ENCODE results near the gene FAAH2.

FAAH2 gene

DNA sequence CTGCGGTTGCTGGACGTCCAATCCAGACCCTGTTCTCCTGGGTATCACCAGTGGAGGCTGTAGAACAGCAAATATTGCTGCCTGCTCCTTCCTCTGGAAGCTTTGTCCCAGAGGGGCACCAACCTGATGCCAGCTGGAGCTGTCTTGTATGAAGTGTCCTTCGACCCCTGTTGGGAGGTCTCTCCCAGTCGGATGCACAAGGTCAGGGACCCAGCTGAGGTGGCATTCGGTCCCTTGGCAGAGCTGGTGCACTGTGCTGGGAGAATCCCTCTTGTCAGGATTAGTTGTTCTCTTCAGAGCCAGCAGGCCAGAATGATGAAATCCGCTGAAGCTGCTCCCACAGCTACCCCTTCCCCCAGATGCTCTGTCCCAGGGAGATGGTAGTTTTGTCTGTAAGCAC lies 195.0 kb downstream of the FAAH2 start:
- intact Hi-C loops (cut with DNase I; ENCODE audit: low total_unique reads): no loop called here
- Histone ChIP-seq H3K27me3 (no peaks in the 10 kb centered on the region), H3K36me3 (no peaks in the 10 kb centered on the region), H3K27ac (no peak overlapping the region), H3K4me3 (no peak overlapping the region), H3K9me3 (peaks cover 0 to 4% (median 3%) of the 10 kb centered on the region in 3 donors), H3K4me1 (no peaks in the 10 kb centered on the region)
- TF ChIP-seq, protein P1, sequence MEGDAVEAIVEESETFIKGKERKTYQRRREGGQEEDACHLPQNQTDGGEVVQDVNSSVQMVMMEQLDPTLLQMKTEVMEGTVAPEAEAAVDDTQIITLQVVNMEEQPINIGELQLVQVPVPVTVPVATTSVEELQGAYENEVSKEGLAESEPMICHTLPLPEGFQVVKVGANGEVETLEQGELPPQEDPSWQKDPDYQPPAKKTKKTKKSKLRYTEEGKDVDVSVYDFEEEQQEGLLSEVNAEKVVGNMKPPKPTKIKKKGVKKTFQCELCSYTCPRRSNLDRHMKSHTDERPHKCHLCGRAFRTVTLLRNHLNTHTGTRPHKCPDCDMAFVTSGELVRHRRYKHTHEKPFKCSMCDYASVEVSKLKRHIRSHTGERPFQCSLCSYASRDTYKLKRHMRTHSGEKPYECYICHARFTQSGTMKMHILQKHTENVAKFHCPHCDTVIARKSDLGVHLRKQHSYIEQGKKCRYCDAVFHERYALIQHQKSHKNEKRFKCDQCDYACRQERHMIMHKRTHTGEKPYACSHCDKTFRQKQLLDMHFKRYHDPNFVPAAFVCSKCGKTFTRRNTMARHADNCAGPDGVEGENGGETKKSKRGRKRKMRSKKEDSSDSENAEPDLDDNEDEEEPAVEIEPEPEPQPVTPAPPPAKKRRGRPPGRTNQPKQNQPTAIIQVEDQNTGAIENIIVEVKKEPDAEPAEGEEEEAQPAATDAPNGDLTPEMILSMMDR (IDR thresholded peaks at IDR 0.05): no peak
- DNase-seq: no peak

DNA sequence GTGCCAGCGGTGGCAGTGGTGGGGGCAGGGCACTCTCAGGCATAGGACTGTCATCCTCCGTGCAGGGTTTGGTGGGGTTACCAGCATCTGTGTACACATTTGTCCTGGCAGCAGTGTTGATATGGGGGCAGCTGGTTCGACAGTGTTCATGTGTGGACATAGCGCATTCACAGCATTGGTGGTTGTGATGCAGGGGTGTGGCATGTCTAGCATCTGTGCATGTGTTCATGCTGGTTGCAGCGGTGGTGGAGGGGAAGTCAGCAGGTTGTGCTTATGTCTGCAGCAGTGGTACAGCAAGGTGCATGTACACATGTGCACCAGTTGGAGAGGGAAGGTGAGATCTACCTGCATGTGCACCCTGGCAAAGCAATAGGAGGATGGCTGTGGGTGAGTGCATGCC lies 230.0 kb downstream of the FAAH2 start:
- TF ChIP-seq, protein P1 (IDR thresholded peaks at IDR 0.05): no peak
- H3K9me3 ChIP-seq: no peaks in the 10 kb centered on the region
- DNase-seq: no peak
- no peaks in the 10 kb centered on the region for H3K4me1 ChIP-seq
- H3K4me3 ChIP-seq: no peak overlapping the region
- H3K27me3 ChIP-seq: no peaks in the 10 kb centered on the region
- intact Hi-C loops (cut with DNase I; ENCODE audit: low total_unique reads): no loop called here
- H3K36me3 ChIP-seq: no peaks in the 10 kb centered on the region
- no peak overlapping the region for H3K27ac ChIP-seq

DNA sequence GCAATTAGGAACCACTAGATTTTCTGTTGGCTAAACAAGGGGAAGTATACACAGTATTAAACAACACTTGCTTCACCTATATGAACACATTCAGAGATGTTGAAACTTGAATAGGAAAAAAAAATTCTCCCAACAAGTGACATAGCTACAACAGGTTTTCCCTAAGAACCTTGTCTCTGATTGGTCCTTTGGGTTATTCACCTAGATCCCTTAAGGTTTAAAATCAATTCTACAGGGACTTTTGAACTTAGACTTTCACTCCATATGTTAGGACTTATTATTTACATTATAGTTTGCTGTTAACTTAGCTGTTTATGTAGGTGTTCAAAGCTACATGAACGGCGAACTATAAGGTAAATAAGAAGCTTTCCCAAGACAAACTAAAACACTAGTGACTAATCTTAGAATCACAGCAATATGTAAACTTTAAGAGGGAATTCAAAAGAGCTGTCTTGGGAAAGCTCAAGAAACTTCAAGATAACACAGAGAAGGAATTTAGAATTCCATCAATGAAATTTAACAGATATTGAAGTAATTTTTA lies 233.1 kb downstream of the FAAH2 start:
- Histone ChIP-seq H3K27me3 (no peaks in the 10 kb centered on the region), H3K4me1 (no peaks in the 10 kb centered on the region), H3K27ac (no peak overlapping the region), H3K36me3 (no peaks in the 10 kb centered on the region), H3K4me3 (no peak overlapping the region), H3K9me3 (peaks cover 0 to 7% (median 0%) of the 10 kb centered on the region in 3 donors)
- intact Hi-C loops (cut with DNase I; ENCODE audit: low total_unique reads): no loop called here
- TF ChIP-seq, protein P1 (IDR thresholded peaks at IDR 0.05): no peak
- no peak for DNase-seq

DNA sequence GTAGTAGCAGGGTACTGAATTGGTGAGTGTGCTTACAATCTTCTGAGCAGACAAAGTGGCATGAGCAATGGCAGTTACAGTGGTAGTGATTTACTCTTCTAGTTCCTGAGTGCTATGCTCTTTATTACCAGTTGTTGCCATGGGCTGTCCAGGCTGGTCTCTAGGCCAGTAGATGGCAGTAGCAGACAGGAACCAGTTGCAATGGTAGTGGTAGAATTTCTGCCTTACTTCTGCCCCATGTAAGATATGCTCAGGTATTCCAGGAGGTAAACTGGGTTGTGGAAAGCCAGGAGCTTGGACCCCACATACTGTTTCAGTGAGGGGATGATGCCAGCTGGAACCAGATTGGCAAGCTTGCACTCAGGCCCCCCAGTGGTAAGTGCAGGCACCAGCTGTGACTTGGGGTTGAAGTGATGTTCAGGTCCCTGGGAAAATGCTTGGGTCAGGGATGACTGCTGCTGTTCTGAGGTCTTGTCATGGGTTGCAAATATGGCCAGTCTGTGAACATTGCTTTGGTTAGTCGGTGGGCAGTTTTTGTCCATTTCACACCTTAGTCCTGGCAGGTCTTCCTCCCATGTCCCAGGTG lies 242.3 kb downstream of the FAAH2 start:
- Histone ChIP-seq H3K27me3 (no peaks in the 10 kb centered on the region), H3K36me3 (no peaks in the 10 kb centered on the region), H3K4me1 (no peaks in the 10 kb centered on the region), H3K9me3 (no peaks in the 10 kb centered on the region), H3K4me3 (no peak overlapping the region), H3K27ac (no peak overlapping the region)
- DNase-seq: no peak
- TF ChIP-seq, protein P1 (IDR thresholded peaks at IDR 0.05): no peak
- intact Hi-C loops (cut with DNase I; ENCODE audit: low total_unique reads): no loop called here

Measured in tibial artery (tissue), 4 donors.